WERI-Rb-1 (cell line): ENCODE results near the gene MBD4.

Experiments
- DNase-seq: peaks from one replicate; pipeline ENCODE4 v3.0.0-alpha.2; 2020
- H3K27ac ChIP-seq: fragments of 250-450 bp; sonication (Bioruptor Pico); 2 replicates; pipeline ENCODE4 v1.5.1; 2020; ENCODE audit warnings: mild to moderate bottlenecking, moderate library complexity
- H3K27me3 ChIP-seq: fragments of 250-450 bp; sonication (Bioruptor Pico); 2 replicates; pipeline ENCODE4 v1.5.1; 2021; ENCODE audit warnings: mild to moderate bottlenecking, low read depth, moderate library complexity; ENCODE audit not compliant: insufficient read depth, severe bottlenecking
- H3K36me3 ChIP-seq: fragments of 250-450 bp; sonication (Bioruptor Pico); 2 replicates; pipeline ENCODE4 v1.5.1; 2020; ENCODE audit warnings: mild to moderate bottlenecking, moderate library complexity
- H3K4me3 ChIP-seq: 2 replicates; pipeline ENCODE4 v1.5.1; 2011; ENCODE audit warnings: low read depth, mild to moderate bottlenecking, control low read depth, low read length
- H3K9me3 ChIP-seq: fragments of 250-450 bp; sonication (Bioruptor Pico); 2 replicates; pipeline ENCODE4 v1.5.1; 2021; ENCODE audit warnings: mild to moderate bottlenecking, moderate library complexity; ENCODE audit not compliant: severe bottlenecking
- CTCF ChIP-seq: IDR thresholded peaks from 2 replicates; pipeline ENCODE4 v1.5.1; 2011; ENCODE audit warnings: low read depth, mild to moderate bottlenecking, control low read depth, inconsistent platforms, low read length

The MBD4 gene

GRCh38 chr3:129448186-129448895 lies 8.6 kb upstream of the MBD4 start:
- no peak for TF ChIP-seq CTCF
- H3K36me3 ChIP-seq, result peaks cover 2% of the 10 kb centered on the region; the same call in 1 of the 2 replicates
- H3K27ac ChIP-seq, result no peak overlapping the region
- no peaks in the 10 kb centered on the region for H3K27me3 ChIP-seq
- no peak for DNase-seq
- H3K4me3 ChIP-seq, result no peak overlapping the region
- H3K9me3 ChIP-seq, result no peaks in the 10 kb centered on the region

GRCh38 chr3:129446926-129447325 lies 7.2 kb upstream of the MBD4 start:
- H3K9me3 ChIP-seq, result no peaks in the 10 kb centered on the region
- H3K36me3 ChIP-seq, result no peaks in the 10 kb centered on the region; the same call in 1 of the 2 replicates
- no peak for DNase-seq
- H3K27ac ChIP-seq, result no peak overlapping the region
- no peak overlapping the region for H3K4me3 ChIP-seq
- H3K27me3 ChIP-seq, result no peaks in the 10 kb centered on the region
- TF ChIP-seq CTCF, result no peak

- no peaks in the 10 kb centered on the region for H3K27me3 ChIP-seq
- no peak for TF ChIP-seq CTCF
- no peak overlapping the region for H3K4me3 ChIP-seq
- no peak for DNase-seq
- no peaks in the 10 kb centered on the region for H3K36me3 ChIP-seq
- H3K9me3 ChIP-seq, result no peaks in the 10 kb centered on the region
- no peak overlapping the region for H3K27ac ChIP-seq
These were observed 5.7 kb upstream of the MBD4 start for GRCh38 chr3:129445471-129445870.

GRCh38 chr3:129442947-129443346 lies 3.2 kb upstream of the MBD4 start:
- H3K9me3 ChIP-seq, result no peaks in the 10 kb centered on the region
- H3K27ac ChIP-seq, result no peak overlapping the region
- H3K36me3 ChIP-seq, result peaks cover 4% of the 10 kb centered on the region
- no peak overlapping the region for H3K4me3 ChIP-seq
- no peak for TF ChIP-seq CTCF
- H3K27me3 ChIP-seq, result no peaks in the 10 kb centered on the region
- no peak for DNase-seq

- DNase-seq, result no peak
- H3K27me3 ChIP-seq, result no peaks in the 10 kb centered on the region
- H3K9me3 ChIP-seq, result no peaks in the 10 kb centered on the region
- no peak overlapping the region for H3K4me3 ChIP-seq
- no peak overlapping the region for H3K27ac ChIP-seq
- TF ChIP-seq CTCF, result no peak
- peaks cover 9% of the 10 kb centered on the region for H3K36me3 ChIP-seq
These were observed 2.7 kb upstream of the MBD4 start for GRCh38 chr3:129442486-129442885.

GRCh38 chr3:129441782-129442181 lies 2.0 kb upstream of the MBD4 start:
- no peak overlapping the region for H3K4me3 ChIP-seq
- no peak for DNase-seq
- no peaks in the 10 kb centered on the region for H3K9me3 ChIP-seq
- TF ChIP-seq CTCF, result no peak
- H3K36me3 ChIP-seq, result peaks cover 16% of the 10 kb centered on the region
- H3K27ac ChIP-seq, result no peak overlapping the region
- H3K27me3 ChIP-seq, result no peaks in the 10 kb centered on the region
